Body of pancreas (tissue), 4 donors: ENCODE measurements around the gene GRM3.

Experiments used
- CTCF ChIP-seq, 7 experiments: fragments of 450-650 bp in 4 of 7; fragments of 200-600 bp in 3 of 7; sonication (generic) in 3 of 7; IDR thresholded peaks; one replicate each; pipeline ENCODE4 v1.5.1; 2016 to 2019; ENCODE audit warnings: antibody characterized with exemption in 7 of 7
- POLR2A ChIP-seq, 3 donors: fragments of 450-650 bp; IDR thresholded peaks; one replicate each; pipeline ENCODE4 v1.6.1; 2016; ENCODE audit warnings: antibody characterized with exemption in 3 of 3, mild to moderate bottlenecking in 2 of 3

GRCh38 chr7:86598311-86598710, 45.4 kb upstream of the GRM3 start:
- peak in 6 of 7 experiments; percentile 29 to 49 (median 40) for TF ChIP-seq CTCF (IDR thresholded peaks at IDR 0.05)
- TF ChIP-seq POLR2A (IDR thresholded peaks at IDR 0.05): no peak
